HepG2 (cell line): ENCODE measurements around the gene ZACN. TPM values are rescaled to one million over a fixed set of nuclear protein-coding genes. Genes with fewer than 3 reads are reported as not detected.

Source experiments
- PHB2 ChIP-seq: fragments of 450-650 bp; IDR thresholded peaks from 2 replicates; pipeline ENCODE4 v1.6.1; 2018; ENCODE audit not compliant: partially characterized antibody
- REXO4 ChIP-seq: sonication (generic); formaldehyde crosslinking; IDR thresholded peaks from 2 replicates; pipeline ENCODE4 v1.8.0; 2022; ENCODE audit warnings: missing genetic modification reagents, mild to moderate bottlenecking, borderline replicate concordance
- RFXANK ChIP-seq: IDR thresholded peaks from 2 replicates; pipeline ENCODE4 v1.6.1; 2016
- SRY ChIP-seq: sonication (generic); formaldehyde crosslinking; IDR thresholded peaks from 2 replicates; pipeline ENCODE4 v1.8.0; 2022; ENCODE audit warnings: mild to moderate bottlenecking, missing genetic modification reagents
- ZNF343 ChIP-seq: sonication (generic); formaldehyde crosslinking; IDR thresholded peaks from 2 replicates; pipeline ENCODE4 v1.4.0; 2020; ENCODE audit warnings: mild to moderate bottlenecking, missing genetic modification reagents
- ZNF558 ChIP-seq: sonication (generic); formaldehyde crosslinking; IDR thresholded peaks from 2 replicates; pipeline ENCODE4 v1.9.0; 2022; ENCODE audit warnings: mild to moderate bottlenecking, missing genetic modification reagents, borderline replicate concordance
- ZNF780A ChIP-seq: sonication (generic); formaldehyde crosslinking; IDR thresholded peaks from 2 replicates; pipeline ENCODE4 v1.8.0; 2022; ENCODE audit warnings: mild to moderate bottlenecking, missing genetic modification reagents, moderate library complexity
- ZNF879 ChIP-seq: sonication (generic); formaldehyde crosslinking; IDR thresholded peaks from 2 replicates; pipeline ENCODE4 v1.8.1; 2023; ENCODE audit warnings: missing genetic modification reagents
- polyA plus RNA-seq, 8 experiments: library from polyadenylated mRNA; depleted of rRNA in 3 of 8; stranded (reverse) in 7 of 8; unstranded in 1 of 8; fragments of >200 nt; fragmentation: Illumina TruSeq in 4 of 8; extraction: Trizol in 4 of 8; gene quantifications; 2 replicates each; pipeline versions ENCODE4 v1.2.1 to v1.2.3, GENCODE V29; 2011 to 2016; ENCODE audit warnings: low read depth in 4 of 8, missing spikeins in 1 of 8, mixed read lengths in 1 of 8; ENCODE audit not compliant: insufficient read depth in 1 of 8
- total RNA-seq, 5 experiments: library from RNA; depleted of rRNA; stranded (reverse); fragments of >200 nt; fragmentation: Illumina TruSeq; extraction: Trizol; gene quantifications; 2 replicates each; pipeline ENCODE4 v1.2.3, GENCODE V29; 2016; ENCODE audit warnings: low read depth in 1 of 5
- TF ChIP-seq, protein P1 (sequence below): sonication (generic); formaldehyde crosslinking; IDR thresholded peaks from 2 replicates; pipeline ENCODE4 v1.4.0; 2020; ENCODE audit warnings: mild to moderate bottlenecking, missing genetic modification reagents
- TF ChIP-seq, protein P2 (sequence below): sonication (generic); formaldehyde crosslinking; IDR thresholded peaks from 2 replicates; pipeline ENCODE4 v1.4.0; 2020; ENCODE audit warnings: missing genetic modification reagents, borderline replicate concordance
- TF ChIP-seq, protein P3 (sequence below): sonication (generic); formaldehyde crosslinking; IDR thresholded peaks from 2 replicates; pipeline ENCODE4 v1.4.0; 2020; ENCODE audit warnings: missing genetic modification reagents
- TF ChIP-seq, protein P4 (sequence below): sonication (generic); formaldehyde crosslinking; IDR thresholded peaks from 2 replicates; pipeline ENCODE4 v1.4.0; 2020; ENCODE audit warnings: mild to moderate bottlenecking, missing genetic modification reagents
- TF ChIP-seq, protein P5 (sequence below): sonication (generic); formaldehyde crosslinking; IDR thresholded peaks from 2 replicates; pipeline ENCODE4 v1.4.0; 2020; ENCODE audit warnings: missing genetic modification reagents

The ZACN gene
- total and polyA plus RNA-seq, 2 of the 13 experiments (the other 11 are each of a cell fraction or from before 2014, with no cell fraction given), result 0.11 to 0.15 TPM

DNA sequence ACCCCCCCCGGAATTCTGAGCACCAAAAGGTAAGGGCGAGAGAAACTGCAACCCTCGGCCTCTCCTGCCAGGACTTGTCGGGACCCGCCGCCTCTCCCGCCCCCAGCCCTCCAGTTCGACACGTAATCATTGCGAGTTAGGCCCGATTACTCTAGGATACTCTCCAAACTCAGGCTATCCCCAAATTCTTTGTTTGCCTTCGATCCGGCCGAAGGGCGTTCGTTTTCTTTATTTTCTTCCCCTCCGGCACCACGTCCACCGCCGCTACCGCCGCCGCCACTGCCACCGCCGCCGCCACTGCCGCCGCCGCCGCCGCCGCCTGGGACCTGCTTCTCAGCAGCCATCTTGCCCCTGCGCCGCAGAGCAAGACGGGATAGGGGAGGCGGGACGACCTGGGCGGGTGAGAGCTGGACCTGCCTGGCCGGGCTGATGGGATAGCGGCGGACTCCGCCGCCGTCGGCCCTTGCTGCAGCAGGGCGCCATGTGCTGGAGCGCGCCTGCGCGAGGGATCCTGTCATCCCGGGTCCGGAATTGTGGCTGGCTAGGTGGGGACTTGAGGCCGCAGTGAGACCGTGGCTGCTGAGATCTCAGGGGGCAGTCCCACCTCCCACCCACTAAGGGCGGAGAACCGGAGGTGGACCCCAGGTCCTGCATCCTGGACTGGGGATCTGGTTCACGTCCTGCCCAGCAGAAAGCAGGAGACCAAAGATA, 6.7 kb upstream of the ZACN start, which contains the start of gene SRP68 (continued):
- TF ChIP-seq, protein P1, sequence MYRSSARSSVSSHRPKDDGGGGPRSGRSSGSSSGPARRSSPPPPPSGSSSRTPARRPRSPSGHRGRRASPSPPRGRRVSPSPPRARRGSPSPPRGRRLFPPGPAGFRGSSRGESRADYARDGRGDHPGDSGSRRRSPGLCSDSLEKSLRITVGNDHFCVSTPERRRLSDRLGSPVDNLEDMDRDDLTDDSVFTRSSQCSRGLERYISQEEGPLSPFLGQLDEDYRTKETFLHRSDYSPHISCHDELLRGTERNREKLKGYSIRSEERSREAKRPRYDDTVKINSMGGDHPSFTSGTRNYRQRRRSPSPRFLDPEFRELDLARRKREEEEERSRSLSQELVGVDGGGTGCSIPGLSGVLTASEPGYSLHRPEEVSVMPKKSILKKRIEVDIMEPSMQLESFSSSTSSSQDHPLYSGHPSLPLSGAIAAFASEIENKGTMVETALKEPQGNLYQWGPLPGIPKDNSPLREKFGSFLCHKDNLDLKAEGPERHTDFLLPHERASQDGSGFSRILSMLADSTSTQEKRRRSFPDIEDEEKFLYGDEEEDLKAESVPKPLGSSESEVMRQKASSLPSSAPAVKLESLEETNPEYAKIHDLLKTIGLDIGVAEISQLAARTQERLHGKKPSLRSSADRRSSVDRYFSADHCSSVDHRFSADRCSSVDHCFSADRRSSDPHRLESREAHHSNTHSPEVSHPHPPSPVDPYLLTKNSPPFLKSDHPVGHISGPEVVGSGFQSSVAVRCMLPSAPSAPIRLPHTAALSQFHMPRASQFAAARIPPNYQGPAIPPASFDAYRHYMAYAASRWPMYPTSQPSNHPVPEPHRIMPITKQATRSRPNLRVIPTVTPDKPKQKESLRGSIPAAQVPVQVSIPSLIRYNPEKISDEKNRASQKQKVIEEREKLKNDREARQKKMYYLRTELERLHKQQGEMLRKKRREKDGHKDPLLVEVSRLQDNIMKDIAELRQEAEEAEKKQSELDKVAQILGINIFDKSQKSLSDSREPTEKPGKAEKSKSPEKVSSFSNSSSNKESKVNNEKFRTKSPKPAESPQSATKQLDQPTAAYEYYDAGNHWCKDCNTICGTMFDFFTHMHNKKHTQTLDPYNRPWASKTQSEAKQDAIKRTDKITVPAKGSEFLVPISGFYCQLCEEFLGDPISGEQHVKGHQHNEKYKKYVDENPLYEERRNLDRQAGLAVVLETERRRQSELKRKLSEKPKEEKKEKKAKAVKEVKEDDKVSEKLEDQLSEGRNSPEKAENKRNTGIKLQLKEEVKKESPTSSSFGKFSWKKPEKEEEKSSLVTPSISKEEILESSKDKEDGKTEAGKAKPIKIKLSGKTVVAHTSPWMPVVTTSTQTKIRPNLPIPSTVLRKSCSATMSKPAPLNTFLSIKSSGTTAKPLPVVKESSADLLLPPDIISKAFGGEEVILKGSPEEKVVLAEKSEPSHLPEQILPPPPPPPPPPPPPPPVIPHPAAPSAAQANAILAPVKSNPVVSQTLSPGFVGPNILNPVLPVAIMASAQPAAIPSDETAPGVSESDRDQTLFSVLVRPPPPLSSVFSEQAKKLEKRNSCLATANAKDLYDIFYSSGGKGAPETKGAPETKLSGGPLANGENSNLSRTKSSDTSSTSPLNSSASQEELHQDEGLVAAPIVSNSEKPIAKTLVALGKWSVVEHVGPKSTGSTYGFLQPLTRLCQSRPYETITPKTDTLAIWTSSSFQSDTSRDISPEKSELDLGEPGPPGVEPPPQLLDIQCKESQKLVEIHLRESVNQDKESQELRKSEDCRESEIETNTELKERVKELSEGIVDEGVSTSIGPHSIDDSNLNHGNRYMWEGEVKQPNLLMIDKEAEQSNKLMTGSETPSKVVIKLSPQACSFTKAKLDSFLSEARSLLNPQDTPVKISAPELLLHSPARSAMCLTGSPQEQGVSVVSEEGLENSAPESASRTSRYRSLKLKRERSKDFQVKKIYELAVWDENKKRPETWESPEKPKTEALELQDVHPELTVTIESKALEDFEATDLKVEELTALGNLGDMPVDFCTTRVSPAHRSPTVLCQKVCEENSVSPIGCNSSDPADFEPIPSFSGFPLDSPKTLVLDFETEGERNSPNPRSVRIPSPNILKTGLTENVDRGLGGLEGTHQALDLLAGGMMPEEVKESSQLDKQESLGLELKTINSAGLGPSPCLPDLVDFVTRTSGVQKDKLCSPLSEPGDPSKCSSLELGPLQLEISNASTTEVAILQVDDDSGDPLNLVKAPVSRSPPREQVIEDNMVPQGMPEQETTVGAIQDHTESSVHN (CRISPR knock-in tag), result peak; percentile 52; the same call in 1 of the 2 replicates
- TF ChIP-seq, protein P2, sequence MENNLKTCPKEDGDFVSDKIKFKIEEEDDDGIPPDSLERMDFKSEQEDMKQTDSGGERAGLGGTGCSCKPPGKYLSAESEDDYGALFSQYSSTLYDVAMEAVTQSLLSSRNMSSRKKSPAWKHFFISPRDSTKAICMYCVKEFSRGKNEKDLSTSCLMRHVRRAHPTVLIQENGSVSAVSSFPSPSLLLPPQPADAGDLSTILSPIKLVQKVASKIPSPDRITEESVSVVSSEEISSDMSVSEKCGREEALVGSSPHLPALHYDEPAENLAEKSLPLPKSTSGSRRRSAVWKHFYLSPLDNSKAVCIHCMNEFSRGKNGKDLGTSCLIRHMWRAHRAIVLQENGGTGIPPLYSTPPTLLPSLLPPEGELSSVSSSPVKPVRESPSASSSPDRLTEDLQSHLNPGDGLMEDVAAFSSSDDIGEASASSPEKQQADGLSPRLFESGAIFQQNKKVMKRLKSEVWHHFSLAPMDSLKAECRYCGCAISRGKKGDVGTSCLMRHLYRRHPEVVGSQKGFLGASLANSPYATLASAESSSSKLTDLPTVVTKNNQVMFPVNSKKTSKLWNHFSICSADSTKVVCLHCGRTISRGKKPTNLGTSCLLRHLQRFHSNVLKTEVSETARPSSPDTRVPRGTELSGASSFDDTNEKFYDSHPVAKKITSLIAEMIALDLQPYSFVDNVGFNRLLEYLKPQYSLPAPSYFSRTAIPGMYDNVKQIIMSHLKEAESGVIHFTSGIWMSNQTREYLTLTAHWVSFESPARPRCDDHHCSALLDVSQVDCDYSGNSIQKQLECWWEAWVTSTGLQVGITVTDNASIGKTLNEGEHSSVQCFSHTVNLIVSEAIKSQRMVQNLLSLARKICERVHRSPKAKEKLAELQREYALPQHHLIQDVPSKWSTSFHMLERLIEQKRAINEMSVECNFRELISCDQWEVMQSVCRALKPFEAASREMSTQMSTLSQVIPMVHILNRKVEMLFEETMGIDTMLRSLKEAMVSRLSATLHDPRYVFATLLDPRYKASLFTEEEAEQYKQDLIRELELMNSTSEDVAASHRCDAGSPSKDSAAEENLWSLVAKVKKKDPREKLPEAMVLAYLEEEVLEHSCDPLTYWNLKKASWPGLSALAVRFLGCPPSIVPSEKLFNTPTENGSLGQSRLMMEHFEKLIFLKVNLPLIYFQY, result no peak; the same call in 1 of the 2 replicates
- TF ChIP-seq RFXANK (CRISPR knock-in tag) (no peak), PHB2 (no peak), ZNF879 (CRISPR knock-in tag) (peak; percentile 93), ZNF780A (CRISPR knock-in tag) (peak; percentile 87; the same call in 1 of the 2 replicates), REXO4 (peak; percentile 40), SRY (peak; percentile 92), ZNF343 (peak; percentile 86; the same call in 1 of the 2 replicates), ZNF558 (CRISPR knock-in tag) (no peak; the same call in 1 of the 2 replicates)
- TF ChIP-seq, protein P3, sequence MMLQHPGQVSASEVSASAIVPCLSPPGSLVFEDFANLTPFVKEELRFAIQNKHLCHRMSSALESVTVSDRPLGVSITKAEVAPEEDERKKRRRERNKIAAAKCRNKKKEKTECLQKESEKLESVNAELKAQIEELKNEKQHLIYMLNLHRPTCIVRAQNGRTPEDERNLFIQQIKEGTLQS (CRISPR knock-in tag), result peak; percentile 66
- TF ChIP-seq, protein P4, sequence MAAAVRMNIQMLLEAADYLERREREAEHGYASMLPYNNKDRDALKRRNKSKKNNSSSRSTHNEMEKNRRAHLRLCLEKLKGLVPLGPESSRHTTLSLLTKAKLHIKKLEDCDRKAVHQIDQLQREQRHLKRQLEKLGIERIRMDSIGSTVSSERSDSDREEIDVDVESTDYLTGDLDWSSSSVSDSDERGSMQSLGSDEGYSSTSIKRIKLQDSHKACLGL (CRISPR knock-in tag), result peak; percentile 95
- TF ChIP-seq, protein P5, sequence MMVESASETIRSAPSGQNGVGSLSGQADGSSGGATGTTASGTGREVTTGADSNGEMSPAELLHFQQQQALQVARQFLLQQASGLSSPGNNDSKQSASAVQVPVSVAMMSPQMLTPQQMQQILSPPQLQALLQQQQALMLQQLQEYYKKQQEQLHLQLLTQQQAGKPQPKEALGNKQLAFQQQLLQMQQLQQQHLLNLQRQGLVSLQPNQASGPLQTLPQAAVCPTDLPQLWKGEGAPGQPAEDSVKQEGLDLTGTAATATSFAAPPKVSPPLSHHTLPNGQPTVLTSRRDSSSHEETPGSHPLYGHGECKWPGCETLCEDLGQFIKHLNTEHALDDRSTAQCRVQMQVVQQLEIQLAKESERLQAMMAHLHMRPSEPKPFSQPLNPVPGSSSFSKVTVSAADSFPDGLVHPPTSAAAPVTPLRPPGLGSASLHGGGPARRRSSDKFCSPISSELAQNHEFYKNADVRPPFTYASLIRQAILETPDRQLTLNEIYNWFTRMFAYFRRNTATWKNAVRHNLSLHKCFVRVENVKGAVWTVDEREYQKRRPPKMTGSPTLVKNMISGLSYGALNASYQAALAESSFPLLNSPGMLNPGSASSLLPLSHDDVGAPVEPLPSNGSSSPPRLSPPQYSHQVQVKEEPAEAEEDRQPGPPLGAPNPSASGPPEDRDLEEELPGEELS, result peak; percentile 48
